ENCODE data around the gene WDR31. TPM values are rescaled to one million over a fixed set of nuclear protein-coding genes. Genes with fewer than 3 reads are reported as not detected.
"Not testable (repeated sequence)": the region's sequence is repeated elsewhere in the genome, so short reads cannot be mapped to it uniquely, and the experiment has no call there.

The WDR31 gene
- total RNA-seq, 2 experiments from 2014 or later: 1.3 to 1.4 TPM

GRCh38 chr9:113386571-113387393, 46.7 kb upstream of the WDR31 start:
- Mint-ChIP-seq H3K27me3 (no peaks in the 10 kb centered on the region), H3K9me3 (no peaks in the 10 kb centered on the region), H3K27ac (no peak overlapping the region), H3K4me1 (ENCODE audit: low read depth) (no peaks in the 10 kb centered on the region), H3K36me3 (ENCODE audit: low read depth) (peaks cover 3% of the 10 kb centered on the region), H3K4me3 (no peak overlapping the region)
- TF ChIP-seq CTCF (IDR thresholded peaks at IDR 0.05): no peak
- ChIA-PET POLR2A (interaction anchor here (1.4 kb wide), 1 partner anchor 23 kb away, joined by 5 read pairs; the partner anchor contains the start of genes C9orf43 and POLE3), CTCF (interaction anchor here (2.8 kb wide), 1 partner anchor 13 kb away, joined by 17 read pairs; the partner anchor contains the start of gene ALAD)
- DNase-seq (no peak), ATAC-seq (no peak)
- intact Hi-C loops (cut with micrococcal nuclease): no loop called here

- Mint-ChIP-seq H3K9me3 (no peaks in the 10 kb centered on the region), H3K36me3 (ENCODE audit: low read depth) (no peaks in the 10 kb centered on the region), H3K27me3 (no peaks in the 10 kb centered on the region), H3K4me3 (no peak overlapping the region), H3K4me1 (ENCODE audit: low read depth) (peaks cover 4% of the 10 kb centered on the region), H3K27ac (no peak overlapping the region)
- ATAC-seq (no peak), DNase-seq (no peak)
- CTCF ChIA-PET: no interaction called here
- TF ChIP-seq CTCF (IDR thresholded peaks at IDR 0.05): no peak
- intact Hi-C loops (cut with micrococcal nuclease): no loop called here
- POLR2A ChIA-PET: no interaction called here
These were observed 41.9 kb upstream of the WDR31 start for GRCh38 chr9:113381909-113382411.

GRCh38 chr9:113381441-113381840, 41.4 kb upstream of the WDR31 start:
- intact Hi-C loops (cut with micrococcal nuclease); H3K9me3 Mint-ChIP-seq; H3K36me3 Mint-ChIP-seq (ENCODE audit: low read depth); H3K27me3 Mint-ChIP-seq; H3K4me1 Mint-ChIP-seq (ENCODE audit: low read depth); DNase-seq; H3K27ac Mint-ChIP-seq; POLR2A ChIA-PET; CTCF ChIA-PET; ATAC-seq; H3K4me3 Mint-ChIP-seq: not testable (repeated sequence)

GRCh38 chr9:113380869-113381378, 40.8 kb upstream of the WDR31 start:
- ATAC-seq: no peak
- CTCF ChIA-PET: no interaction called here
- no peak for TF ChIP-seq CTCF (IDR thresholded peaks at IDR 0.05)
- Mint-ChIP-seq H3K4me1 (ENCODE audit: low read depth) (peaks cover 5% of the 10 kb centered on the region), H3K27ac (no peak overlapping the region), H3K27me3 (no peaks in the 10 kb centered on the region), H3K9me3 (no peaks in the 10 kb centered on the region), H3K4me3 (no peak overlapping the region), H3K36me3 (ENCODE audit: low read depth) (no peaks in the 10 kb centered on the region)
- intact Hi-C loops (cut with micrococcal nuclease): no loop called here
- DNase-seq: no peak
- POLR2A ChIA-PET: no interaction called here

GRCh38 chr9:113379829-113380210, 39.7 kb upstream of the WDR31 start:
- DNase-seq; ATAC-seq; H3K27ac Mint-ChIP-seq; H3K9me3 Mint-ChIP-seq; POLR2A ChIA-PET; intact Hi-C loops (cut with micrococcal nuclease); CTCF ChIA-PET; H3K27me3 Mint-ChIP-seq; H3K4me3 Mint-ChIP-seq; H3K36me3 Mint-ChIP-seq (ENCODE audit: low read depth): not testable (repeated sequence)
- H3K4me1 Mint-ChIP-seq (ENCODE audit: low read depth): peaks cover 13% of the 10 kb centered on the region

GRCh38 chr9:113379094-113379828, 39.2 kb upstream of the WDR31 start:
- ATAC-seq; intact Hi-C loops (cut with micrococcal nuclease); H3K4me3 Mint-ChIP-seq; POLR2A ChIA-PET; H3K36me3 Mint-ChIP-seq (ENCODE audit: low read depth); H3K9me3 Mint-ChIP-seq; DNase-seq; H3K27me3 Mint-ChIP-seq; H3K27ac Mint-ChIP-seq; CTCF ChIA-PET: not testable (repeated sequence)
- peaks cover 16% of the 10 kb centered on the region for H3K4me1 Mint-ChIP-seq (ENCODE audit: low read depth)
